Urothelium cell line (cell line): ENCODE results near the gene RSPH6A.
"Not testable (repeated sequence)": the region's sequence is repeated elsewhere in the genome, so short reads cannot be mapped to it uniquely, and the experiment has no call there.

Source experiments
- DNase-seq: peaks from one replicate; pipeline ENCODE4 v3.0.0; 2011; ENCODE audit warnings: low spot score, mixed read lengths
- FAIRE-seq: peaks from 2 replicates; lab custom pipeline; 2011; peaks lifted over from hg19 to GRCh38; lab: Jason Lieb, UNC

RSPH6A gene

GRCh38 chr19:45767410-45767880, 47.7 kb downstream of the RSPH6A start:
- no peak for FAIRE-seq

GRCh38 chr19:45766869-45767346, 48.2 kb downstream of the RSPH6A start:
- DNase-seq (no peak), FAIRE-seq (no peak)

More at GRCh38 chr19:45767410-45767880, 47.7 kb downstream of the RSPH6A start:
- DNase-seq = peak; percentile 76

- FAIRE-seq = no peak
- no peak for DNase-seq
These were observed 48.7 kb downstream of the RSPH6A start for GRCh38 chr19:45766296-45766868.

GRCh38 chr19:45765702-45766295, 49.3 kb downstream of the RSPH6A start:
- FAIRE-seq (no peak), DNase-seq (no peak)

GRCh38 chr19:45764945-45765701, 50.0 kb downstream of the RSPH6A start:
- FAIRE-seq (no peak), DNase-seq (no peak)

- FAIRE-seq (no peak), DNase-seq (no peak)
These were observed 50.6 kb downstream of the RSPH6A start for GRCh38 chr19:45764475-45764874.

GRCh38 chr19:45763691-45764294, 51.3 kb downstream of the RSPH6A start:
- FAIRE-seq (no peak), DNase-seq (no peak)

GRCh38 chr19:45762870-45763631, 52.1 kb downstream of the RSPH6A start:
- FAIRE-seq = no peak
- no peak for DNase-seq

GRCh38 chr19:45761714-45762113, 53.4 kb downstream of the RSPH6A start:
- FAIRE-seq (no peak), DNase-seq (no peak)

- no peak for DNase-seq
- FAIRE-seq = no peak
These were observed 56.2 kb downstream of the RSPH6A start for GRCh38 chr19:45758921-45759320.

- FAIRE-seq = no peak
These were observed 57.4 kb downstream of the RSPH6A start for GRCh38 chr19:45757695-45758094.

GRCh38 chr19:45754323-45754722, 60.8 kb downstream of the RSPH6A start:
- no peak for DNase-seq
- no peak for FAIRE-seq

More at GRCh38 chr19:45757695-45758094, 57.4 kb downstream of the RSPH6A start:
- DNase-seq = no peak

GRCh38 chr19:45753548-45753947, 61.6 kb downstream of the RSPH6A start:
- FAIRE-seq = no peak
- no peak for DNase-seq

GRCh38 chr19:45752639-45753038, 62.5 kb downstream of the RSPH6A start:
- FAIRE-seq (no peak), DNase-seq (no peak)

GRCh38 chr19:45751483-45751882, 63.6 kb downstream of the RSPH6A start:
- DNase-seq, FAIRE-seq: not testable (repeated sequence)

- DNase-seq (no peak), FAIRE-seq (no peak)
These were observed 67.6 kb downstream of the RSPH6A start for GRCh38 chr19:45747513-45747912.

GRCh38 chr19:45746866-45747265, 68.2 kb downstream of the RSPH6A start:
- FAIRE-seq = no peak
- DNase-seq = no peak
